Measurements from ENCODE around the gene IFI44L. TPM values are rescaled to one million over a fixed set of nuclear protein-coding genes. Genes with fewer than 3 reads are reported as not detected.
A peak's percentile ranks its signal among the peaks of the same experiment; 100 is the strongest.

The IFI44L gene
- total RNA-seq, 1 donor from 2014 or later, result 19.5 TPM

- TF ChIP-seq CTCF (IDR thresholded peaks at IDR 0.05), result no peak
- no peak for DNase-seq (ENCODE audit: low spot score in 2 of 2)
- Histone ChIP-seq H3K27me3 (no peaks in the 10 kb centered on the region), H3K27ac (peak overlapping the region in 1 of 2 donors; percentile 14), H3K4me1 (no peaks in the 10 kb centered on the region), H3K9me3 (no peaks in the 10 kb centered on the region), H3K36me3 (no peaks in the 10 kb centered on the region), H3K4me3 (peak overlapping the region; percentile 38 to 54)
- intact Hi-C loops (cut with DNase I), result no loop called here
Observed at GRCh38 chr1:78650114-78650660, 29.9 kb downstream of the IFI44L start.

DNA sequence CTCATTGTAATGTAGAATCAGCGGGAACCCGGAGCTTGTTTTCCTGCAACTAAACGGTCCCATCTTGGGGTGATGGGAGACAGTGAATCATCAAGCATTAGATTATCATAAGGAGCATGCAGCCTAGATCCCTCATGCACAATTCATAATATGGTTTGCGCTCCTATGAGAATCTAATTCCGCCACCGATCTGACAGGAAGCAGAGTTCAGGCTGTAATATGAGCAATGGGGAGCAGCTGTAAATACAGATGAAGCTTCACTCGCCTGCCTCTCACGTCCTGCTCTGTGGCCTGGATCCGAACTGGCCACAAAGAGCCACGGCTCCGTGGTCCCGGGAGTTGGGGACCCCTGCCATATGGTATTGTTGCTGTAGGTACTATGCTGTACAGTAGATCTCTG, 31.0 kb downstream of the IFI44L start:
- intact Hi-C loops (cut with DNase I), result no loop called here
- H3K9me3 ChIP-seq, result no peaks in the 10 kb centered on the region
- H3K27ac ChIP-seq, result no peak overlapping the region
- no peak for DNase-seq (ENCODE audit: low spot score in 2 of 2)
- H3K4me3 ChIP-seq, result peak overlapping the region; percentile 38 to 54
- H3K4me1 ChIP-seq, result no peaks in the 10 kb centered on the region
- H3K27me3 ChIP-seq, result no peaks in the 10 kb centered on the region
- no peaks in the 10 kb centered on the region for H3K36me3 ChIP-seq
- TF ChIP-seq CTCF (IDR thresholded peaks at IDR 0.05), result no peak

- Histone ChIP-seq H3K36me3 (no peaks in the 10 kb centered on the region), H3K27me3 (no peaks in the 10 kb centered on the region), H3K4me1 (no peaks in the 10 kb centered on the region), H3K27ac (no peak overlapping the region), H3K9me3 (no peaks in the 10 kb centered on the region), H3K4me3 (peak overlapping the region in 1 of 2 donors; percentile 54)
- TF ChIP-seq CTCF (IDR thresholded peaks at IDR 0.05), result no peak
- no peak for DNase-seq (ENCODE audit: low spot score in 2 of 2)
- intact Hi-C loops (cut with DNase I), result no loop called here
Observed at GRCh38 chr1:78652019-78652560, 31.8 kb downstream of the IFI44L start.

DNA sequence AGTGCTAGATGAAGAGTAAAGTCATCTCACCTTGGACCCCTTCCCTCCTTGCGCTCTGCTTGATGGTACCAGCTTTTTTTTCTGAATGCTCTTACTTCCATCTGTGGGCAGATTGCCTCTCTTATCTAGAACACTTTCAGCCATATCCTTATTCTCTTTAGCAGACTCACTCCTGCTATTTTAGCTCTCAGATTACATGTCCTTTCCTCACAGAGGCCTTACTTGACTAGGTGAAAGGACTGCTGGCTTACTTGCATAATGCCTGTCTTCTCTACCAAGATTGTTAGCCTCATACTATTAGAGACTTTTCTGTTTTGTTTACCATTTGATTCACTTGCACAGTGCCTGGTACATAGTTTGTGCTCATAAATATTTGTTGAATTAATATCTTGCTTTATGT, 38.7 kb downstream of the IFI44L start:
- Histone ChIP-seq H3K27ac (no peak overlapping the region), H3K9me3 (no peaks in the 10 kb centered on the region), H3K27me3 (no peaks in the 10 kb centered on the region), H3K4me3 (no peak overlapping the region), H3K36me3 (peaks cover 0 to 6% of the 10 kb centered on the region in 2 donors), H3K4me1 (no peaks in the 10 kb centered on the region)
- intact Hi-C loops (cut with DNase I), result no loop called here
- TF ChIP-seq CTCF (IDR thresholded peaks at IDR 0.05), result no peak
- DNase-seq (ENCODE audit: low spot score in 2 of 2), result no peak

- no peak overlapping the region for H3K27ac ChIP-seq
- H3K36me3 ChIP-seq, result peaks cover 0 to 6% of the 10 kb centered on the region in 2 donors
- H3K4me3 ChIP-seq, result no peak overlapping the region
- DNase-seq (ENCODE audit: low spot score in 2 of 2), result no peak
- intact Hi-C loops (cut with DNase I), result no loop called here
- no peaks in the 10 kb centered on the region for H3K27me3 ChIP-seq
- no peaks in the 10 kb centered on the region for H3K4me1 ChIP-seq
- TF ChIP-seq CTCF (IDR thresholded peaks at IDR 0.05), result no peak
- no peaks in the 10 kb centered on the region for H3K9me3 ChIP-seq
Observed at GRCh38 chr1:78663923-78664322, 43.7 kb downstream of the IFI44L start.

- Histone ChIP-seq H3K27ac (no peak overlapping the region), H3K36me3 (peaks cover 0 to 4% of the 10 kb centered on the region in 2 donors), H3K4me3 (no peak overlapping the region), H3K27me3 (no peaks in the 10 kb centered on the region), H3K9me3 (no peaks in the 10 kb centered on the region), H3K4me1 (no peaks in the 10 kb centered on the region)
- no peak for TF ChIP-seq CTCF (IDR thresholded peaks at IDR 0.05)
- DNase-seq (ENCODE audit: low spot score in 2 of 2), result no peak
- intact Hi-C loops (cut with DNase I), result no loop called here
Observed at GRCh38 chr1:78664763-78665162, 44.5 kb downstream of the IFI44L start.
